HG02852 (cell line): ENCODE measurements around the gene JUNB.
A peak's percentile ranks its signal among the peaks of the same experiment; 100 is the strongest.

Experiments used
- ATAC-seq: cut with Tn5 transposase; IDR thresholded peaks from one replicate; pipeline ENCODE4 v1.9.1; 2021; ENCODE audit warnings: mild to moderate bottlenecking, moderate library complexity; ENCODE audit not compliant: unreplicated experiment

The JUNB gene

GRCh38 chr19:12791345-12792050 is at the start of gene JUNB:
JUNB (plus strand) TSS chr19:12791486; CDS start chr19:12791772, 286 bp downstream.
- peak; percentile 33 for ATAC-seq

- ATAC-seq: no peak
Observed at GRCh38 chr19:12745166-12745897, 46.0 kb upstream of the JUNB start.

DNA sequence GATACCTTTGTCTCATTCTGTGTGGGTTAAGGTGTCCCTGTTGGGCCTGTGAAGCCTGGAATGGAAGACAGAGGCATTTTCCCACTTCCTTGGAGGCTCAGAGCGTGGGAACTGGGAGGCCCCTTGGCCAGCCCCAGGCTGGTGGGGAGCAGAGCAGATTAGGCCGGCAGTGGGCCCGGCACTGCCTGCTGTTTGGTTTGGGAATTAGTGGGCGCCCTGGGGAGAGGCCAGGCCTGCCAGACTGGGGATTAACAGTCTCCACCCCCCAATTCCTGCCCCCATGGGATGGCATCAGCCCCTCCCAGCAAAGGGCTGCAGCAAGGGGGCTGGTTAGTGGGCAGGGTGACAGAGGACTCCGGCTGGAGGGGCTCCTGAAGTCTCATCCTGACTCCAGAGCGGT is 42.8 kb upstream of the JUNB start:
- no peak for ATAC-seq

GRCh38 chr19:12749938-12750521 is 41.3 kb upstream of the JUNB start:
- ATAC-seq: no peak

DNA sequence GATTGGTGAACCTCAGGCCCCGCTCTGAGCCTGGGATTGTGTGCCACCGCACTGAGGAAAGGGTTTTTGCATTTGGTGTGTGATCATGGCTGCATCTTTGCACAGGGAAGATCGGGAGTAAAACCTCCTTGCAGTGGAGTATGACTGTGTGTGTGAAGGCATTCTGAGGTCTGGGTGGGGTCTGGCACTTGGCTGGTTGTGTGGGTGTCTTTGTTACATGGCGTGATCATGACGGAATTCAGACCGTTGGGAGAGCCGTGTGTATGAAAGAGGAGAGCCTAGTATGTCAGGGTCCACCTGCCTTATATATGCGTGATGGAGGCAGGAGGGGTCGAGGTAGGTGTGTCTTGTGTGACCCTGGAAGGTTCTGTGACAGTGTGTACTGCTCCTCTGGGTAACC is 40.4 kb upstream of the JUNB start:
- ATAC-seq: no peak

GRCh38 chr19:12751635-12752034 is 39.7 kb upstream of the JUNB start, which contains the start of gene BEST2:
BEST2 (plus strand) TSS chr19:12751791; CDS start chr19:12752593, 802 bp downstream.
- no peak for ATAC-seq

- ATAC-seq: no peak
Observed at GRCh38 chr19:12752056-12752781, 39.1 kb upstream of the JUNB start.

- ATAC-seq: no peak
Observed at GRCh38 chr19:12754465-12755196, 36.7 kb upstream of the JUNB start.

GRCh38 chr19:12756150-12756883 is 35.0 kb upstream of the JUNB start:
- ATAC-seq: no peak

- no peak for ATAC-seq
Observed at GRCh38 chr19:12757544-12758274, 33.6 kb upstream of the JUNB start.

GRCh38 chr19:12759686-12760085 is 31.6 kb upstream of the JUNB start:
- ATAC-seq: no peak

DNA sequence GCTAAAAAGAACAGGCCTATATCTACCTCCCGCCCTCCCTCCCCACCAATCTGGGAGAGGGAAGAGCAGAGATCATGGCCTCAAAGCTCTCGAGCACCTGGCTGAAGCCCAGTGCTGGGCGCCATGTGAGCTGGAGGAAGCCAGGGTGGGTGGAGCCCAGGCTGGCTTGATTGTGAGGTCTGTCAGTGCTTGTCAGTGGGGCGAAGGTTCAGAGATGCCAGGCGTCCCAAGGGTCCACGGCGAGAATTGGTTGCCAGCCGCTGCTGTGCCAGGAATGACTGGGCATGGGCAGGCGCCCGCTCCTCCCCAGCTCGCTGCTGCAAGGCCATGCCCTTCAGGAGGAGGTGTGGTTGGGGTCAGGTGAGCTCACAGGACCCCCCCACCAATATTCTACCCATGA is 28.2 kb upstream of the JUNB start:
- ATAC-seq: no peak

DNA sequence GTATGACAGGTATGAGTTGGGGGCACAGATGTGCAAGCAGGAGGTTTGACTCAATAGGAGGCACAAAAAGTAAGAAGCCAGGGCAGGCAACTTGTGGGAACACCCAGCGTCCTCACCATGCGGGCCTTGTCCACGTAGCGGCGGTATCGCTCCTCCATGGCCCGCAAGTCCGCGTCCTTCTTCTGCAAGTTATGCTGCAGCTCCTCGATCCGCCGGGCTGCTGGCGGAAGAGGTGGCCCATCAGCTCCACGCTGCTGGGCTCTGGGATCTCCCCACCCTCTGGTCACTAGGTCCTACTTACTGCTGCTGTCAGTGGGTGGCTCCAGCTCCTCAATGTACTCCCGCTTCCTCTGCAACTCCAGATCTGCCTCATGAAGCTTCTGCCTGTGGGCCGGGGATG is 26.6 kb upstream of the JUNB start:
- no peak for ATAC-seq

- ATAC-seq: no peak
Observed at GRCh38 chr19:12766051-12766521, 25.2 kb upstream of the JUNB start.

DNA sequence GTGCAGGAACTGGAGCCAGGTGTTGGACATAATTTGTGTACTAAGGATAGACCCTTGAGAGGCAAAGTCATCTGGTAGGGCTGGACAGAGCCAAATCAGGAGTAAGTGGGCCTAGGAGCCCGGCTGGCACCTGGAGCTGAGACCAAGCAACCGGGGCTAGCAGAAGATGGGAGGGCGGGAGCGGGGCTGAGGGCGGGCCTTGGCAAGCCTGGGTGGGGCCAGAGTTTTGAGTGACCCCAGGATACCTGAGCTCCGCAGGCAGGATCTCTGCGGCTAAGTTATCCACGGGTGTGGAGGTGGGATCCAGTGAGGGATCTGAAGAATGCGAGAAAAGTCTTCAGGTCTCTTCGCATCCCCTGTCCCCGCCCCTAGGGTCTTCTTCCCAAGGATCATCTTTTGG is 24.1 kb upstream of the JUNB start:
- ATAC-seq: no peak

DNA sequence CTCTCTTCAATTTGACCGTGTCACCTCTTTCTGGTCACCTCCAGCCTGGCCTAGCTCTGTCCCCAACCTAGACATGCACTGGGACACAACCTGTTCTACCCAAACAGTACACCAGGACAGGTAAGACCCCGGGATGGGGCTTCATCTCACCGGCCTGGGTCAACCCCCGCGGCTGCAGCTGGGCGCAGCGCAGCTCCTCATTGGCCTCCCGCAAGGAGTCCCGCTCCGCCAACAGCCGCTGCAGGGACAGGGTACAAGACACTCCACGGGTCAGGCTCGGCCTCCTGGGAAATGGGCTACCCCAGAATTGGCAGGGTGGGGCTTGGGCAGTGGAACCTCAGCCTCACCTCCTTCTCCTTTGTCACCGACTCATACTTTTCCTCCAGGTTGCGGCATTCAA is 23.6 kb upstream of the JUNB start:
- no peak for ATAC-seq

DNA sequence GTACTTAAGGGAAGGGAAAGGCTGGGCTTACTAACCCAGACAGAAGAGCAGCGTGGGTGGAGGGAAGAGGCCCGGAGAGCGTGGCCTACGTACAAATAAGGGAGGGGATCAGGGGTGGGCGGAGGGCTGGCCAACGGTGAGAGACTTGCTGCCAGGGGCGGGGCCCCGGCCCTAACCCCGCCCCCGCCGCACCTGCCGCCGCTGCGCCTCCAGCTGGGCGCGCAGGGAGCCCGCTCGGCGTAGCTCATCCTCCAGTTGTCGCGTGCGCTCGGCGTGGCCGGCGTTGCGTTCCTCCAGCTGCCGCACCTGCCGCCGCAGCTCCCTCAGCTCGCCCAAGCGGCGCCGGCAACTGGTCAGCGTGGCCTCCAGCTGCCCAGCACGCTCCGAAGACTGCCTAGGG is 21.6 kb upstream of the JUNB start:
- ATAC-seq: no peak

DNA sequence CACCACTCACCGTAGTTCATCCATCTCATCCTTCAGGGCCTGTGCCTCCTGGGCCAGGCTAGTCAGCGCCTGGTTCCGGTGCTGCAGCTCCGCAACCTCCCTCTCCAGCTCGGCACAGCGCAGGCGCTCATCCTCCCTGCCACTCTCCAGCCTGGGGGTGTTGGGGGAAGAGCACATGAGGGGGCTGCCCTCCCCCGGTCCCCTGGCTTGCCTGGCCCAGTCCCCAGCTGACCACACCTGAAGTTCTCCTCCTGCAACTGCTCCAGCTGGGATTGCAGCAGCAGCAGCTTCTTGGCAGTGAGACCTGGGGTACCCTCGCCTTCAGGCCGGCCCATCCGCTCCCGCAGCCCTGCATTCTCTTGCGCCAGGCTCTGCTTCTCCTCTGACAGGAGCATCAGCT is 20.4 kb upstream of the JUNB start:
- no peak for ATAC-seq

DNA sequence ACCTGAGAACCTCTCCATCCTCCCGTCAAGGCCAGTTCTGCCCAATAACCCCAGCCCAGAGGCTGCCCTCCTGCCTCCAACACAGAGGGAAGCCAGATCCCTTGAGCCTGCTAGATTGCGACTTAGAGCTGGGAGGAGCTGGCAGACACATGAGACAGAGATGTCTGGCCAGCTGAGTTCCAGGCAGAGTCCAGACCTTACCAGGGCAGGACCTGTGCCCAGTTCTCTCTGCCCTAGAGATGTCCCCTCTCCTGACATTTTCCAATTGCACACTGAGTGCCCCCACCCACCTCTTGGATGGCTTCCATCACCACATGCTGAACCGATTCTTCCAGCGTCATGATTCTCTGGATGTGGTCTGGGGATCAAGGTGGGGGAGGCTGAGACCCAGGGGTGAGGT is 19.0 kb upstream of the JUNB start:
- no peak for ATAC-seq
